ENCODE results near the gene STOX1. TPM values are rescaled to one million over a fixed set of nuclear protein-coding genes. Genes with fewer than 3 reads are reported as not detected.
"Not testable (repeated sequence)": the region's sequence is repeated elsewhere in the genome, so short reads cannot be mapped to it uniquely, and the experiment has no call there.

STOX1 gene
- total RNA-seq, 1 donor from 2014 or later = 0.71 TPM

- no peak for DNase-seq (ENCODE audit: low read depth)
- Histone ChIP-seq H3K27me3 (ENCODE audit: control insufficient read depth, insufficient read depth, low read length) (no peaks in the 10 kb centered on the region), H3K36me3 (ENCODE audit: control insufficient read depth, insufficient read depth, low read length) (no peaks in the 10 kb centered on the region), H3K4me3 (ENCODE audit: low read depth, low read length) (no peak overlapping the region)
- TF ChIP-seq CTCF (IDR thresholded peaks at IDR 0.05; ENCODE audit: insufficient read depth, low read length, poor library complexity, severe bottlenecking) = no peak
These were observed 15.9 kb upstream of the STOX1 start for GRCh38 chr10:68811314-68812009.

GRCh38 chr10:68812420-68812819 is 14.9 kb upstream of the STOX1 start:
- H3K27me3 ChIP-seq (ENCODE audit: control insufficient read depth, insufficient read depth, low read length) = no peaks in the 10 kb centered on the region
- no peak for DNase-seq (ENCODE audit: low read depth)
- no peak overlapping the region for H3K4me3 ChIP-seq (ENCODE audit: low read depth, low read length)
- TF ChIP-seq CTCF (IDR thresholded peaks at IDR 0.05; ENCODE audit: insufficient read depth, low read length, poor library complexity, severe bottlenecking) = no peak
- H3K36me3 ChIP-seq (ENCODE audit: control insufficient read depth, insufficient read depth, low read length) = no peaks in the 10 kb centered on the region

- Histone ChIP-seq H3K4me3 (ENCODE audit: low read depth, low read length) (no peak overlapping the region), H3K27me3 (ENCODE audit: control insufficient read depth, insufficient read depth, low read length) (no peaks in the 10 kb centered on the region), H3K36me3 (ENCODE audit: control insufficient read depth, insufficient read depth, low read length) (no peaks in the 10 kb centered on the region)
- DNase-seq (ENCODE audit: low read depth) = no peak
- no peak for TF ChIP-seq CTCF (IDR thresholded peaks at IDR 0.05; ENCODE audit: insufficient read depth, low read length, poor library complexity, severe bottlenecking)
These were observed 13.8 kb upstream of the STOX1 start for GRCh38 chr10:68813559-68813958.

- Histone ChIP-seq H3K36me3 (ENCODE audit: control insufficient read depth, insufficient read depth, low read length) (no peaks in the 10 kb centered on the region), H3K27me3 (ENCODE audit: control insufficient read depth, insufficient read depth, low read length) (no peaks in the 10 kb centered on the region), H3K4me3 (ENCODE audit: low read depth, low read length) (no peak overlapping the region)
- DNase-seq (ENCODE audit: low read depth) = no peak
- no peak for TF ChIP-seq CTCF (IDR thresholded peaks at IDR 0.05; ENCODE audit: insufficient read depth, low read length, poor library complexity, severe bottlenecking)
These were observed 10.4 kb upstream of the STOX1 start for GRCh38 chr10:68816796-68817412.

GRCh38 chr10:68820359-68820758 is 7.0 kb upstream of the STOX1 start:
- not testable (repeated sequence) for H3K27me3 ChIP-seq (ENCODE audit: control insufficient read depth, insufficient read depth, low read length); H3K4me3 ChIP-seq (ENCODE audit: low read depth, low read length); H3K36me3 ChIP-seq (ENCODE audit: control insufficient read depth, insufficient read depth, low read length); DNase-seq (ENCODE audit: low read depth)

GRCh38 chr10:68822626-68823025 is 4.7 kb upstream of the STOX1 start:
- not testable (repeated sequence) for H3K27me3 ChIP-seq (ENCODE audit: control insufficient read depth, insufficient read depth, low read length); H3K4me3 ChIP-seq (ENCODE audit: low read depth, low read length); H3K36me3 ChIP-seq (ENCODE audit: control insufficient read depth, insufficient read depth, low read length); DNase-seq (ENCODE audit: low read depth)

- H3K4me3 ChIP-seq (ENCODE audit: low read depth, low read length) = peak overlapping the region; percentile 54
- DNase-seq (ENCODE audit: low read depth); H3K36me3 ChIP-seq (ENCODE audit: control insufficient read depth, insufficient read depth, low read length); H3K27me3 ChIP-seq (ENCODE audit: control insufficient read depth, insufficient read depth, low read length): not testable (repeated sequence)
These were observed 245 bp downstream of the STOX1 start for GRCh38 chr10:68827592-68827959.

- not testable (repeated sequence) for DNase-seq (ENCODE audit: low read depth); H3K27me3 ChIP-seq (ENCODE audit: control insufficient read depth, insufficient read depth, low read length); H3K36me3 ChIP-seq (ENCODE audit: control insufficient read depth, insufficient read depth, low read length)
- peak overlapping the region; percentile 42 for H3K4me3 ChIP-seq (ENCODE audit: low read depth, low read length)
These were observed 811 bp downstream of the STOX1 start for GRCh38 chr10:68828083-68828601.

Data from kidney epithelial cell (primary cell).